HepG2 (cell line): Measurements from ENCODE around the gene ZPR1. TPM values are rescaled to one million over a fixed set of nuclear protein-coding genes. Genes with fewer than 3 reads are reported as not detected.
A peak's percentile ranks its signal among the peaks of the same experiment; 100 is the strongest.

Experiments
- EP300 ChIP-seq, 3 experiments: sonication (generic) in 1 of 3; formaldehyde crosslinking in 1 of 3; IDR thresholded peaks; 2 replicates each; pipeline versions ENCODE4 v1.5.1 to v1.6.1; 2011 to 2020; ENCODE audit warnings: low read depth in 2 of 3, low read length in 2 of 3, borderline replicate concordance in 1 of 3, improper control_type of control experiment in 1 of 3, mild to moderate bottlenecking in 1 of 3, missing genetic modification reagents in 1 of 3, moderate library complexity in 1 of 3
- HES4 ChIP-seq: sonication (generic); formaldehyde crosslinking; IDR thresholded peaks from 2 replicates; pipeline ENCODE4 v1.9.0; 2021; ENCODE audit warnings: mild to moderate bottlenecking, missing genetic modification reagents, borderline replicate concordance
- KDM4B ChIP-seq: sonication (generic); formaldehyde crosslinking; IDR thresholded peaks from 2 replicates; pipeline ENCODE4 v1.4.0; 2020; ENCODE audit warnings: missing genetic modification reagents
- KDM5B ChIP-seq: sonication (generic); formaldehyde crosslinking; IDR thresholded peaks from 2 replicates; pipeline ENCODE4 v1.4.0; 2020; ENCODE audit warnings: missing genetic modification reagents, mild to moderate bottlenecking, borderline replicate concordance
- MEF2D ChIP-seq: sonication (generic); formaldehyde crosslinking; IDR thresholded peaks from 2 replicates; pipeline ENCODE4 v1.5.1; 2020; ENCODE audit warnings: mild to moderate bottlenecking, missing genetic modification reagents
- MIXL1 ChIP-seq: IDR thresholded peaks from 2 replicates; pipeline ENCODE4 v1.6.1; 2016
- MTA1 ChIP-seq: sonication (generic); formaldehyde crosslinking; IDR thresholded peaks from 2 replicates; pipeline ENCODE4 v1.4.0; 2020; ENCODE audit warnings: missing genetic modification reagents, mild to moderate bottlenecking, borderline replicate concordance
- PHB2 ChIP-seq: fragments of 450-650 bp; IDR thresholded peaks from 2 replicates; pipeline ENCODE4 v1.6.1; 2018; ENCODE audit not compliant: partially characterized antibody
- POGK ChIP-seq: sonication (generic); formaldehyde crosslinking; conservative IDR thresholded peaks from 2 replicates; pipeline ENCODE4 v1.8.0; 2022; ENCODE audit warnings: mild to moderate bottlenecking, moderate library complexity, missing genetic modification reagents
- RXRA ChIP-seq: sonication (generic); formaldehyde crosslinking; IDR thresholded peaks from 2 replicates; pipeline ENCODE4 v1.5.1; 2020; ENCODE audit warnings: missing genetic modification reagents
- XRCC5 ChIP-seq: fragments of 200-400 bp; formaldehyde crosslinking; optimal IDR thresholded peaks from 2 replicates; pipeline ENCODE3; 2017; ENCODE audit warnings: mild to moderate bottlenecking, low read length
- ZNF205 ChIP-seq: IDR thresholded peaks from 2 replicates; pipeline ENCODE4 v1.6.1; 2018; ENCODE audit warnings: missing biosample characterization, missing genetic modification reagents
- ZNF557 ChIP-seq: sonication (generic); formaldehyde crosslinking; IDR thresholded peaks from 2 replicates; pipeline ENCODE4 v1.4.0; 2020; ENCODE audit warnings: missing genetic modification reagents
- ZNF652 ChIP-seq: IDR thresholded peaks from 2 replicates; pipeline ENCODE4 v1.6.1; 2016; ENCODE audit warnings: low read depth, borderline replicate concordance
- polyA plus RNA-seq, 8 experiments: library from polyadenylated mRNA; depleted of rRNA in 3 of 8; stranded (reverse) in 7 of 8; unstranded in 1 of 8; fragments of >200 nt; fragmentation: Illumina TruSeq in 4 of 8; extraction: Trizol in 4 of 8; gene quantifications; 2 replicates each; pipeline versions ENCODE4 v1.2.1 to v1.2.3, GENCODE V29; 2011 to 2016; ENCODE audit warnings: low read depth in 4 of 8, missing spikeins in 1 of 8, mixed read lengths in 1 of 8; ENCODE audit not compliant: insufficient read depth in 1 of 8
- total RNA-seq, 5 experiments: library from RNA; depleted of rRNA; stranded (reverse); fragments of >200 nt; fragmentation: Illumina TruSeq; extraction: Trizol; gene quantifications; 2 replicates each; pipeline ENCODE4 v1.2.3, GENCODE V29; 2016; ENCODE audit warnings: low read depth in 1 of 5

Gene ZPR1
- total and polyA plus RNA-seq, 2 of the 13 experiments (the other 11 are each of a cell fraction or from before 2014, with no cell fraction given), result 40.0 to 79.3 TPM

GRCh38 chr11:116823031-116823843 is 35.4 kb upstream of the ZPR1 start, which contains the start of gene APOA4 (continued):
- TF ChIP-seq EP300 (IDR thresholded peaks at IDR 0.05; ENCODE audit: low read depth in 2 of 2, low read length in 2 of 2), result 0 out of 4 replicates have a peak, but pooled peaks of 1 of the 2 experiments have one; percentile 18
- no peak for TF ChIP-seq EP300 (CRISPR knock-in tag; IDR thresholded peaks at IDR 0.05; ENCODE audit: borderline replicate concordance)
- TF ChIP-seq KDM5B (CRISPR knock-in tag), result peak; percentile 40; the same call in 1 of the 2 replicates
- 0 out of 2 replicates have a peak, but pooled peaks have one; percentile 37 for TF ChIP-seq POGK (CRISPR knock-in tag)
- 0 out of 2 replicates have a peak, but pooled peaks have one; percentile 9 for TF ChIP-seq RXRA (CRISPR knock-in tag)
- TF ChIP-seq PHB2, result no peak
- TF ChIP-seq MIXL1, result no peak
- TF ChIP-seq MTA1 (CRISPR knock-in tag), result no peak
- peak; percentile 55; the same call in 1 of the 2 replicates for TF ChIP-seq HES4 (CRISPR knock-in tag)
- no peak for TF ChIP-seq KDM4B
- no peak for TF ChIP-seq ZNF652 (CRISPR knock-in tag)
- TF ChIP-seq XRCC5, result peak; percentile 47
- no peak for TF ChIP-seq ZNF557 (CRISPR knock-in tag)
- TF ChIP-seq MEF2D (CRISPR knock-in tag), result no peak
- peak; percentile 51; the same call in 1 of the 2 replicates for TF ChIP-seq ZNF205 (CRISPR knock-in tag)
